ENCODE results near the gene HIPK2.
"Not testable (repeated sequence)": the region's sequence is repeated elsewhere in the genome, so short reads cannot be mapped to it uniquely, and the experiment has no call there.

HIPK2 gene

DNA sequence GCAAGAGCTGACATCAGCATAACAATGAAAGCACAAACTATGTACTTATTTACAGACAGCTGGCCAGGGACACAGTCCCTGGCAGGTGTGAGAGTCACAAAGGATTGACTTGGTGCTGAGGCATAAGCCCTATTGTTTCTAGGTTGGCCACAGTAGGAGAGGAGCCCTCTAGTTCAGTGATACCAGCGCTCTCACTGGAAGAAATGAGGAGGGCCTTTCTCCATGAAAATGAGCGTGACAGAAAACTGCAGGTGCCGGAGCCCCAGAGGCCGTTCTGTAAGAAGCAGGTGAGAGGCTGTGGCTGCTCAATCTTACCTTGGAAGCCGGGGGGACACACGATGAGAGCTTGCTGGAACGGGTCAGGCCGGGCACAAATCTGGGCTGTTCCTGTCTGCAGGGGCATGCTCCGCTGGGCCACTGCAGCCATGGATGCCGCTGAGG lies 163.8 kb downstream of the HIPK2 start:
- DNase-seq: no peak

GRCh38 chr7:139611556-139611955 lies 166.2 kb downstream of the HIPK2 start:
- DNase-seq: not testable (repeated sequence)

DNA sequence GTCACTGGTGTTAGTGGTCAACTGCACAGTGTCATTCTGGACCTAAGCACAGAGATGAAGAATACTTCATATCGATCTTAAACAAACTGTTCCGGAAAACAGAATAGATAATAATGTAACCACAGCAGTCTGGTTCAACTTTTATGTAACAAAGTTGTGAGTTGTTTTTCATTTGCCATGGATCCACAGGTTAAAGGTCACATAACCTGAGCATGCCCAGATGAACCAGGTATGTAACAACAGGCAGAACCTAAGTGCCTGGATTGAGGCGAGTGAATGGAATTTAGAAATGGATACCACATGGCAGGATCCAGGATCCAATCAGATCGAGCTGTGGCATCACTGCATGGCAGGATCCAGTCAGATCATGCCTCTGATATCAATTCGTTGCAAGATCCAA lies 167.2 kb downstream of the HIPK2 start:
- no peak for DNase-seq

DNA sequence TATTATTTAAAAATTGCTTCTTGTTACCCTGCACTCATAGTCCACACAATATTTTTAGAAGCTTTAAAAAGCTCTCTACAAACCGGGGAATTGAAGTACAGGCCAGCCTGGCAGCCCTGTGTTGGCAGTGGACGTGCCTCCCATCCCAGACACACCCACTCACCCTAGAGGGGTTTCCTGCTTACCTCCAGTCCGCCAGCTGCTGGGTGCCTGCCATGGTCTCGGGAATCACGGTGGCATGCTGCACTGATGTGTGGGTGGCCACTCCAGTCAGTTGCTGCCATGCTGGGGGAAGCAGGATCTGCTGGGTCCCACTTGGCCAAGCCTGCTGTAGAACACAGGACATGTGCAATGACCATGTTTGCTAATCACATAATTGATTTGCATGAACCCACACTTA lies 173.9 kb downstream of the HIPK2 start:
- no peak for DNase-seq

- DNase-seq: peak; percentile 48
Observed at GRCh38 chr7:139603282-139603681, 174.5 kb downstream of the HIPK2 start.

DNA sequence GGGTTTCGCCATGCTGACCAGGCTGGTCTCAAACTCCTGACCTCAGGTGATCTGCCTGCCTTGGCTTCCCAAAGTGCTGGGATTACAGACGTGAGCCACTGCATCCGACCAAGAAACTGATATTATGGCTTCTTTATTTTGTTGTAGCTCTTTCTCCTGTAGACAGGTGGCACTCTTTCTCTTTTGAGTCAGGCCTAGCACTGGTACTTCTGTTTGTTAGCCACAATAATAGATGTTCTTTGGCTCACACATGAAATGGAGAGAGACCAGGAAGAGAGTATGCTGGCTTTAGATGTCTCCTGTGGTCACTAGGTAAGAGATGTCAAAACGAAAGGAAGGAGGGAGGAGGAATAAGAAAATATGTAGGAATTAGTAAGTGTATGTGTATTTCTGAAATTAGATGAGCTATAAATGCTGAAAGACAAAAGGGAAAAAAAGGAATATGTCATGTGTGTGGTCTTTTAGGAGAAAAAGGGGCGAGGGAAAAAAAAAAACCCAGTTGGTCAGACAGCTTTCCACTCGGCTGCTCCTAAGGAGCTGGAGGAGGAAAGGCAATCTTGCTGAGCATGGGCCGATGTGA lies 175.6 kb downstream of the HIPK2 start:
- peak; percentile 73 for DNase-seq

GRCh38 chr7:139601176-139601575 lies 176.6 kb downstream of the HIPK2 start:
- DNase-seq: no peak

DNA sequence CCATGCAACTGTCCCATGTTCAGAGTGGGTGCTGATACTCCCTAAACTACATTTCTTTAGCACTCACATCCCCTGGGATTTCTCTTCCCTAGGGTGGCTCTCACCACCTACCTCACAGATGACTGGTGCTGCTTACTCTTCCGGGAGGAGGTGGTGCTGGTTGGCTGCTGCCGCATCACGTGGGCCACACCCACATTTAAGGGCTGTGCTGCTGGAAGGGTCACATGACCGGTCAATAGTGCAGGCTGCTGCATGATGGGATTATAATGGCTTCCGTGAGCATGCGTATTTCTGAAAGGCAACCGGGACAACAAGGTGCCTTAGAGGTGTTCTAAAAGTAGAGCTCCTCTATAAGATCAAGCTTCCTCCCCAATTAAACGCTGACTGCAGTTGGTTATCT lies 177.5 kb downstream of the HIPK2 start:
- DNase-seq: no peak

DNA sequence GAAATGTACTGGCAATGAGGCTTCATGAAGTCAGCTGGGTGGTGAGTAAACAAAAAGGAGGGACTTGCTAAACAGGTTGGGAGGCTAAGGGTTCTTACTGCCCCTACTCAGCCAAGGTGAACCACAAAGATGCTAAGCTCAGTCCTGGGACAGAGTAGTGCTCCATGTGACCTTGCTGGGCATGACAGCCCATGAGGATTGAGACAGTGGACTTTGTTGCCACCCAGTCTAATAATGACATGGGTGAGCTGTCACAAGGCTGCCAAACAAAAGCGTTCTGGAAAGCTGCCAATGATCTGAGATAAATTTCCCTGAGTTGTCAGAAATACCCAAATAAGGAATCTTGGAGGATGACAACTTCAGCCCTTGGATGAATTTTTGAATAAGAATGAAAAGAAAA lies 179.2 kb downstream of the HIPK2 start:
- DNase-seq: peak; percentile 19

DNA sequence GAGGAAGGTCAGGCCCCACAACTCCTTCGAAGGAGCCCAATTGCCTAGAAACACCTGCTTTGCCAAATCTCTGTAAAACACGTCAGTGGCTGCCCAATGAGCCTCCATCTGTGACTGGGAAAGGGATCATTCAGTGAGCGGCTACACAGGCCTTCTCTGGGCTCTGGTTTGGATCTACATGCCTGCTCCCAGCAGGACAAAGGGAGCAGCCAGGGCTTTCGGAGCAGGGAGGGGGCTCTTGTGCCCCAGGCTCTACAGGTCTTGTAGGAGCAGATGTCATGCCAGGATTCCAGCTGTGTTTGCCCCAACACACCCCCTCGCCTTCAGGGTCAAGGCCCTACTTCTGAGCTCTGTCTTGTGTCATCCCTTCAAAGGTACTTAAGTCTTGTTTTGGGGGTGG lies 180.8 kb downstream of the HIPK2 start:
- no peak for DNase-seq

- no peak for DNase-seq
Observed at GRCh38 chr7:139596626-139597025, 181.2 kb downstream of the HIPK2 start.

DNA sequence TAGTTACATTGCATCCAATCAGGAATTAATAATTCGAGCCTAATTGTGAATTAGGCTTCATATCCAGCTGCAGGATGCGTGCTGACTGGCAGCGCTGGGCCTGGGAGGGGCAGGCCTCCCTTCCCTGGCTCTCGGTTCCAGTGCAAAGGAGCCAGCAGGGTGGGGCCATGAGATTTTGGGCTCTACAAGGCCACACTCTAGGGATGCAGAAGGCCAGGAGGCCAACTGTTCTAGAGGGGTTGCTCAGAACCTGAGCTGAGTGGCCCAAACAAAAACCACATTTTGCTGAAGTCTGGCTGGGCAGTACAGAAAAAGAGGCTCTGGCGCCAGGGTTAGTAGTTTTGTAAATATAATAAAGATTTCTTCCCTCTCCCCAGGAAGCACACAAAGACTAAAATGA lies 182.0 kb downstream of the HIPK2 start:
- DNase-seq: no peak

DNA sequence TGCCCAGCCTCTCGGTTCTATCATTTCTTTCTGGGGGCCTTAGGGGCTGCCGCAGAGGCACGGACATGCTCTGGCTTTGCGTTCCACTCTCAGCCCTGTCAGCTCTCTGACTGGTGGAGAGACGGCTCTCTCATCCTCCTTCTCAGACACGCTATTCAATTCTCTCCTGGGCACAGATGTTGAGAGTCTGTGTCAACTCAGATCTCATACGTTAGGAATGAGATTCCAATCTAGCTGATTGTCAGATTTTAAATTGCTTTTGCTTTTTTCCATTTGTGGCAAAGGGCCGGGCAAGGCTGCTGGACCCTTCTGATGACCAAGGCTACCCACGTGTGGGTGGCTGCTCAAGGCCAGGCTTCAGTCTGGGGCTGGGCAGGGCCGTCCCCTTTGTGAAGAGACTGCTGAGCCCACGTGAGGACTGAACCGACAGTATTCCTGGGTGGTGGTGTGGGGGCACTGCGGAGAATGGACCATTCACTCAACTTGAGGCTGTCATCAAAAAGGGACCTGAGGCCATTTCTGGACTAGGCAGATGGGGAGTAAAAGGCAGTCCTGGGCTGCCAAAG lies 182.8 kb downstream of the HIPK2 start:
- no peak for DNase-seq

DNA sequence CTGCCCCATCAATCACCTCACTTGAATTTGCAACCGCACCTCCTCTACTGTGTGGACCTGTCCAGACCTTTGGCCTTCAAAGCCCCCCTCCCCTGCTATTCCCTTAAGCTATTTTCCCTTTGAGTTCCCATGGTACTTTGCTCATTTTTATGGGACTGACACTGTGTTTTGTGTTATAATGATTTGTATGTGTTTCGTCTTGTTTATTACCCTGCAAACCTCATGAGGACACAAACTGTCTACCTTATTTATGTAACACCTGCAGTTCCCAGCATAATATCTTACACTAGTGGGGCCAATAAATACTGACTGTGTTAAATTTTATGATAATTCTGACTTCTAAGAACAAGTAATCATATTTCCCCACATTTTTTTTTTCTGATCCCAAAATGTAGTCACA lies 183.7 kb downstream of the HIPK2 start:
- DNase-seq: no peak

GRCh38 chr7:139592801-139593461 lies 184.9 kb downstream of the HIPK2 start:
- DNase-seq: no peak

- DNase-seq: no peak
Observed at GRCh38 chr7:139591550-139592195, 186.1 kb downstream of the HIPK2 start.

- DNase-seq: no peak
Observed at GRCh38 chr7:139589474-139589873, 188.3 kb downstream of the HIPK2 start.

GRCh38 chr7:139588632-139589031 lies 189.2 kb downstream of the HIPK2 start:
- peak; percentile 15 for DNase-seq

DNA sequence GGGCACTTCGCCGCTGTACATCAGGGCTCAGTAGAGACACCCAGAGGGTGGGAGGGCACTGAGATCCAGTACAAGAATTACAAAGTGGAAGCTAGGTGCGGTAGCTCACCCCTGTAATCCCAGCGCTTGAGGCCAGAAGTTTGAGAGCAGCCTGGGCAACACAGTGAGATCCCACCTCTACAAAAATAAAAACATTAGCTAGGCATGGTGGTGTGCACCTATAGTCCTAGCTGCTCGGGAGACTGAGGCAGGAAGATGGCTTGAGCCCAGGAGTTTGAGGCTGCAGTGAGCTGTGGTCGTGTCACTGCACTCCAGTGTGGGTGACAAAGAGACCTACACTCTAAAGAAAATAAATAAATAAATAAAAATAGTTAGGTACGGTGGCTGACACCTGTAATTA lies 190.3 kb downstream of the HIPK2 start:
- DNase-seq: no peak

DNA sequence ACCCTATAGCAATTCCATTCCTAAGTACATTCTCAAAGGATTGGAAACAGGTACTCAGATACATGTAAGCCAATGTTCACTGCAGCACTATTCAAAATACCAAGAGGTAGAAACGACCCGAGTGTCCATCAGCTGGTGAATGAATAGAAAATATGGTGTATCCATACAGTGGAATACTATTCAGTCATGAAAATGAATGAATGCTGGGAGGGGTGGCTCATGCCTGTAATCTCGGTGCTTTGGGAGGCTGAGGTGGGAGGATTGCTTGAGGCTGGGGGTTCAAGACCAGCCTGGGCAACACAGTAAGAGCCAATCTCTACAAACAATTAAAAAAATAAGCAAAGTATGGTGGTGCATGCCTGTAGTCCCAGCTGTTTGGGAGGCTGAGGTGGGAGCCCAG lies 191.5 kb downstream of the HIPK2 start:
- no peak for DNase-seq

- DNase-seq: no peak
Observed at GRCh38 chr7:139585042-139585441, 192.8 kb downstream of the HIPK2 start.

GRCh38 chr7:139583826-139584553 lies 193.8 kb downstream of the HIPK2 start:
- DNase-seq: no peak

DNA sequence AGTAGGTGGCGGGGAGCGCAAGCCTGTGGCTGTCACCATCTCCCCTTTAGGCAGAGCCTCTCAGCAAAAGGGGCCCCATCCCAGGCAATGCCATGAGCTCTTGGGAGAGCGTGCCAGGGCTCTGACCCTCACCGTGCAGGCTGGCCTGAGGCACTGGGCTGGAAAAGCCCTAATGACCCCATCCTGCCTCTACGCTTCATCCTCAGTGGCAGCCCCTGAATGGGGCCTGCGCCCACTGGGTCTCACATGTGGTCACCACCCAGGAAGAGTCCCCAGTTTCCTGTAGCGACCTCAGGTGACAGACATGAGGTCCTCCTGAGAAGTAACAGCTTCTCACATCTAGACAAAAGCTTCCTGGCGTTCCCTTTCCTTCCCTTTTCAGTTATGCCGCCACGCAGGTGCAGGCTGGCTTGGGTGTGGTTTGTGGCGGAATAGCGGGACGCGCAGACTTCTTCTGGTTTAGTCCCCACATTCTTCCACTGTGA lies 195.1 kb downstream of the HIPK2 start:
- no peak for DNase-seq

Measured in hematopoietic multipotent progenitor cell treated with erythropoietin and hydrocortisone succinate and interleukin-3 and kit ligand, for 6 days (in vitro differentiated cells).